Liver (tissue), 3 donors: Measurements from ENCODE around the gene CCDC102B.

Source experiments
- EGR1 ChIP-seq, 2 donors: IDR thresholded peaks; 2 replicates each; pipeline ENCODE4 v1.6.1; 2016 to 2018; ENCODE audit warnings: antibody characterized with exemption in 2 of 2, low read depth in 2 of 2
- SP1 ChIP-seq: IDR thresholded peaks from 2 replicates; pipeline ENCODE4 v1.6.1; 2018; ENCODE audit warnings: antibody characterized with exemption, mild to moderate bottlenecking
- TF ChIP-seq, protein P1 (sequence below): fragments of 150-350 bp; IDR thresholded peaks from 2 replicates; pipeline ENCODE4 v1.5.1; 2017; ENCODE audit warnings: improper control_type of control experiment, low read depth, low read length; ENCODE audit not compliant: missing input control
- TF ChIP-seq, protein P2 (sequence below): IDR thresholded peaks from 2 replicates; pipeline ENCODE4 v1.6.1; 2016; ENCODE audit warnings: antibody characterized with exemption
- donor health status: healthy.
- donor health status: healthy.

DNA sequence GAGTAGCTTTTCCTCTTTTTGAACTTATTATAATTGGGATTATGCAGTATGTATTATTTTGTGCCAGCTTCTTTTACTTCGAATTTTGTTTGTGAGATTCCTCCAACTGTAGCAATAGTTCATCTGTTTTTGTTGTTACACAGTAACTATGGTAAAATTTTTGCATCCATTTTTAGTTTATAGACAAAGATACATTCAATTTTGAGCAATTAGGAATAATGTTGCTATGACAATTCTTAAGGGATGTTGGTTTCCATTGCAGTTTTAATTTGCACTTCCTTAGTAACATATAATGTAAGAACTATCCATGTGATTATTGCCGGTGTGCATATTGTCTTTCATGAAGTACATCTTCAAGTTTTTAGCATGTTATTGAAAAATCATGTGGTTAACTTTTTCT, 20.7 kb downstream of the CCDC102B start:
- TF ChIP-seq, protein P1, sequence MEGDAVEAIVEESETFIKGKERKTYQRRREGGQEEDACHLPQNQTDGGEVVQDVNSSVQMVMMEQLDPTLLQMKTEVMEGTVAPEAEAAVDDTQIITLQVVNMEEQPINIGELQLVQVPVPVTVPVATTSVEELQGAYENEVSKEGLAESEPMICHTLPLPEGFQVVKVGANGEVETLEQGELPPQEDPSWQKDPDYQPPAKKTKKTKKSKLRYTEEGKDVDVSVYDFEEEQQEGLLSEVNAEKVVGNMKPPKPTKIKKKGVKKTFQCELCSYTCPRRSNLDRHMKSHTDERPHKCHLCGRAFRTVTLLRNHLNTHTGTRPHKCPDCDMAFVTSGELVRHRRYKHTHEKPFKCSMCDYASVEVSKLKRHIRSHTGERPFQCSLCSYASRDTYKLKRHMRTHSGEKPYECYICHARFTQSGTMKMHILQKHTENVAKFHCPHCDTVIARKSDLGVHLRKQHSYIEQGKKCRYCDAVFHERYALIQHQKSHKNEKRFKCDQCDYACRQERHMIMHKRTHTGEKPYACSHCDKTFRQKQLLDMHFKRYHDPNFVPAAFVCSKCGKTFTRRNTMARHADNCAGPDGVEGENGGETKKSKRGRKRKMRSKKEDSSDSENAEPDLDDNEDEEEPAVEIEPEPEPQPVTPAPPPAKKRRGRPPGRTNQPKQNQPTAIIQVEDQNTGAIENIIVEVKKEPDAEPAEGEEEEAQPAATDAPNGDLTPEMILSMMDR: no peak
- TF ChIP-seq, protein P2, sequence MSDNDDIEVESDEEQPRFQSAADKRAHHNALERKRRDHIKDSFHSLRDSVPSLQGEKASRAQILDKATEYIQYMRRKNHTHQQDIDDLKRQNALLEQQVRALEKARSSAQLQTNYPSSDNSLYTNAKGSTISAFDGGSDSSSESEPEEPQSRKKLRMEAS: no peak
- TF ChIP-seq SP1: no peak
- no peak for TF ChIP-seq EGR1 (IDR thresholded peaks at IDR 0.05; ENCODE audit: low read depth in 2 of 2)
